Keratinocyte (primary cell): Measurements from ENCODE around the gene PCDHA11.
A peak's percentile ranks its signal among the peaks of the same experiment; 100 is the strongest.

ENCODE experiments used
- EZH2 ChIP-seq: IDR thresholded peaks from one replicate; pipeline ENCODE4 v1.6.1; 2012; ENCODE audit warnings: inconsistent platforms, mild to moderate bottlenecking, low read length, moderate library complexity
- TF ChIP-seq, protein P1 (sequence below), 3 experiments: IDR thresholded peaks in 1 of 3; conservative IDR thresholded peaks in 1 of 3; optimal IDR thresholded peaks in 1 of 3; 2 replicates in 2 of 3; 3 replicates in 1 of 3; pipeline versions ENCODE3 to v1.5.1; 2011; ENCODE audit warnings: low read length in 3 of 3, mild to moderate bottlenecking in 3 of 3, moderate library complexity in 2 of 3, control low read depth in 1 of 3, inconsistent platforms in 1 of 3; ENCODE audit not compliant: insufficient read depth in 2 of 3; ENCODE audit errors: extremely low read depth in 1 of 3

DNA sequence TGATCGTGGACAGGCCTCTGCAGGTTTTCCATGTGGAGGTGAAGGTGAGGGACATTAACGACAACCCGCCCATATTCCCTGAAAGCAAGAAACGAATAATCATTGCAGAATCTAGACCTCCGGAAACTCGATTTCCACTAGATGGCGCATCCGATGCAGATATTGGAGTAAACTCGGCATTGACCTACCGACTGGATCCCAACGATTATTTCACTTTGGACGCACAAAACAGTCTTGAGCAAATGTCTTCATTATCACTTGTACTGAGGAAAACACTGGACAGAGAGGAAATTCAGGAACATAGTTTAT lies 13.8 kb downstream of the PCDHA11 start:
- TF ChIP-seq, protein P1, sequence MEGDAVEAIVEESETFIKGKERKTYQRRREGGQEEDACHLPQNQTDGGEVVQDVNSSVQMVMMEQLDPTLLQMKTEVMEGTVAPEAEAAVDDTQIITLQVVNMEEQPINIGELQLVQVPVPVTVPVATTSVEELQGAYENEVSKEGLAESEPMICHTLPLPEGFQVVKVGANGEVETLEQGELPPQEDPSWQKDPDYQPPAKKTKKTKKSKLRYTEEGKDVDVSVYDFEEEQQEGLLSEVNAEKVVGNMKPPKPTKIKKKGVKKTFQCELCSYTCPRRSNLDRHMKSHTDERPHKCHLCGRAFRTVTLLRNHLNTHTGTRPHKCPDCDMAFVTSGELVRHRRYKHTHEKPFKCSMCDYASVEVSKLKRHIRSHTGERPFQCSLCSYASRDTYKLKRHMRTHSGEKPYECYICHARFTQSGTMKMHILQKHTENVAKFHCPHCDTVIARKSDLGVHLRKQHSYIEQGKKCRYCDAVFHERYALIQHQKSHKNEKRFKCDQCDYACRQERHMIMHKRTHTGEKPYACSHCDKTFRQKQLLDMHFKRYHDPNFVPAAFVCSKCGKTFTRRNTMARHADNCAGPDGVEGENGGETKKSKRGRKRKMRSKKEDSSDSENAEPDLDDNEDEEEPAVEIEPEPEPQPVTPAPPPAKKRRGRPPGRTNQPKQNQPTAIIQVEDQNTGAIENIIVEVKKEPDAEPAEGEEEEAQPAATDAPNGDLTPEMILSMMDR (optimal IDR thresholded peaks at IDR 0.05 in 1 of 3, IDR thresholded peaks at IDR 0.05 in 1 of 3, conservative IDR thresholded peaks at IDR 0.05 in 1 of 3; ENCODE audit: extremely low read depth in 1 of 3, insufficient read depth in 2 of 3, low read length in 3 of 3), result peak in 1 of 3 experiments; percentile 18
- TF ChIP-seq EZH2, result no peak
